B cell (primary cell): ENCODE results near the gene CCNF. TPM values are rescaled to one million over a fixed set of nuclear protein-coding genes. Genes with fewer than 3 reads are reported as not detected.

Experiments
- ATAC-seq: fragments of 200-7000 bp; cut with Tn5 transposase; one replicate; pipeline ENCODE4 v1.10.0; 2021; ENCODE audit warnings: low read depth, mild to moderate bottlenecking, moderate number of reproducible peaks, moderate library complexity
- CTCF ChIA-PET: fragments of 350-600 bp; sonication (Branson Sonifier 250); formaldehyde crosslinking; loops from one replicate; lab custom pipeline; 2021; ENCODE audit warnings: antibody characterized with exemption, inconsistent platforms; lab: Charles Lee
- POLR2A ChIA-PET: fragments of 350-600 bp; sonication (Branson Sonifier 250); formaldehyde crosslinking; loops from one replicate; lab custom pipeline; 2021; ENCODE audit warnings: antibody characterized with exemption; lab: Charles Lee
- DNase-seq: peaks from one replicate; pipeline ENCODE4 v3.0.0; 2013
- H2AFZ ChIP-seq: 2 replicates; pipeline ENCODE4 v1.6.1; 2012; ENCODE audit warnings: mild to moderate bottlenecking, low read depth, low read length; ENCODE audit not compliant: insufficient read depth, poor library complexity, severe bottlenecking
- H3K27ac ChIP-seq, 2 donors: 1 replicate in 1 of 2; 2 replicates in 1 of 2; pipeline ENCODE4 v1.5.1; 2012 to 2013; ENCODE audit warnings: low read length in 2 of 2, mild to moderate bottlenecking in 2 of 2, moderate library complexity in 1 of 2
- H3K27me3 ChIP-seq, 4 experiments: fragments of 200-600 bp in 1 of 4; sonication (generic) in 1 of 4; replicated peaks in 1 of 4; 1 replicate in 2 of 4; 2 replicates in 2 of 4; pipeline versions ENCODE4 v1.6.1 to v1.7.0; 2013 to 2016; ENCODE audit warnings: low read length in 3 of 4, mild to moderate bottlenecking in 2 of 4, mixed read lengths in 1 of 4, moderate library complexity in 1 of 4; ENCODE audit not compliant: insufficient read depth in 4 of 4, control insufficient read depth in 3 of 4; ENCODE audit errors: control extremely low read depth in 1 of 4
- H3K36me3 ChIP-seq, 2 experiments: replicated peaks in 1 of 2; 1 replicate in 1 of 2; 2 replicates in 1 of 2; pipeline versions ENCODE4 v1.6.1 to v1.7.1; 2013; ENCODE audit warnings: low read length in 1 of 2; ENCODE audit not compliant: insufficient read depth in 2 of 2, control insufficient read depth in 1 of 2; ENCODE audit errors: control extremely low read depth in 1 of 2, extremely low read depth in 1 of 2
- H3K4me1 ChIP-seq, 2 donors: fragments of 200-600 bp in 1 of 2; sonication (generic) in 1 of 2; 1 replicate in 1 of 2; 2 replicates in 1 of 2; pipeline versions ENCODE4 v1.5.1 to v1.6.1; 2013 to 2017; ENCODE audit warnings: low read length in 2 of 2; ENCODE audit not compliant: control insufficient read depth in 2 of 2, insufficient read depth in 2 of 2
- H3K4me2 ChIP-seq: replicated peaks from 2 replicates; pipeline ENCODE3; 2012; ENCODE audit warnings: mild to moderate bottlenecking, low read depth, low read length; ENCODE audit not compliant: poor library complexity, severe bottlenecking
- H3K4me3 ChIP-seq, 5 experiments: fragments of 200-600 bp in 1 of 5; sonication (generic) in 1 of 5; 1 replicate in 3 of 5; 2 replicates in 2 of 5; pipeline versions ENCODE4 v1.5.1 to v1.7.0; 2011 to 2016; ENCODE audit warnings: low read length in 4 of 5, mild to moderate bottlenecking in 4 of 5, low read depth in 2 of 5, control low read depth in 1 of 5, moderate library complexity in 1 of 5; ENCODE audit not compliant: insufficient read depth in 1 of 5; ENCODE audit errors: control extremely low read depth in 1 of 5, extremely low read depth in 1 of 5
- H3K79me2 ChIP-seq: fragments of 200-600 bp; sonication (generic); one replicate; pipeline ENCODE4 v1.6.0; 2016; ENCODE audit warnings: low read length; ENCODE audit not compliant: control insufficient read depth, insufficient read depth
- H3K9ac ChIP-seq: fragments of 200-600 bp; sonication (generic); 2 replicates; pipeline ENCODE4 v1.6.1; 2017; ENCODE audit warnings: mild to moderate bottlenecking, low read length, moderate library complexity
- H3K9me3 ChIP-seq, 3 donors: one replicate each; pipeline versions ENCODE4 v1.6.1 to v1.7.1; 2013; ENCODE audit warnings: low read length in 2 of 3; ENCODE audit not compliant: control insufficient read depth in 2 of 3, insufficient read depth in 1 of 3; ENCODE audit errors: control extremely low read depth in 1 of 3
- H4K20me1 ChIP-seq: 2 replicates; pipeline ENCODE4 v1.6.0; 2012; ENCODE audit warnings: mild to moderate bottlenecking, low read length; ENCODE audit not compliant: insufficient read depth, control insufficient read depth, poor library complexity, severe bottlenecking
- H3K27ac Mint-ChIP-seq: one replicate; pipeline ENCODE4 v1.8.0; 2021; ENCODE audit warnings: mixed read lengths
- H3K27me3 Mint-ChIP-seq: one replicate; pipeline ENCODE4 v1.8.0; 2021; ENCODE audit warnings: mixed read lengths
- H3K4me1 Mint-ChIP-seq: one replicate; pipeline ENCODE4 v1.8.0; 2021; ENCODE audit warnings: mixed read lengths
- H3K4me3 Mint-ChIP-seq: one replicate; pipeline ENCODE4 v1.8.0; 2021; ENCODE audit warnings: mixed read lengths
- H3K9me3 Mint-ChIP-seq: one replicate; pipeline ENCODE4 v1.8.0; 2022; ENCODE audit warnings: mixed read lengths; ENCODE audit not compliant: insufficient read depth
- CTCF ChIP-seq: fragments of 200-600 bp; IDR thresholded peaks from one replicate; pipeline ENCODE4 v1.8.0; 2022; ENCODE audit warnings: antibody characterized with exemption, mild to moderate bottlenecking
- EZH2 ChIP-seq: IDR thresholded peaks from 2 replicates; pipeline ENCODE4 v1.6.1; 2012; ENCODE audit warnings: borderline replicate concordance, low read depth, mild to moderate bottlenecking, moderate library complexity, low read length; ENCODE audit not compliant: insufficient read depth, poor library complexity, severe bottlenecking
- WGBS: methylation state at CpG from one replicate; pipeline ENCODE4 v1.1.5; 2013; ENCODE audit warnings: missing lambda C conversion rate; ENCODE audit not compliant: insufficient coverage; 5-methylcytosine and 5-hydroxymethylcytosine counted together
- intact Hi-C: fragments of 100-400 bp; cut with micrococcal nuclease; formaldehyde crosslinking; loops from one replicate; pipeline ENCODE4 v1.10.0; 2022
- polyA plus RNA-seq: library from polyadenylated mRNA; depleted of rRNA; stranded (reverse); fragments of >200 nt; gene quantifications from 2 replicates; pipeline ENCODE4 v1.2.3, GENCODE V29; 2012
- total RNA-seq, 2 donors: library from RNA; stranded (reverse); fragments of 120-200 nt in 1 of 2; gene quantifications; 1 replicate in 1 of 2; 2 replicates in 1 of 2; pipeline versions ENCODE4 v1.2.3 to v1.2.4, GENCODE V29; 2013 to 2022

The CCNF gene
- total and polyA plus RNA-seq, 2 donors (not counting 1 experiment from before 2014, with no cell fraction given) = 3.2 to 5.3 TPM

- DNase-seq (peak; percentile 89), ATAC-seq (peak; percentile 91)
- no peaks in the 10 kb centered on the region for H3K9me3 Mint-ChIP-seq
- H3K4me3 Mint-ChIP-seq = peak overlapping the region; percentile 56
- H3K27ac Mint-ChIP-seq = peak overlapping the region; percentile 93
- intact Hi-C loops = loop anchor here (1.0 to 10.0 kb wide), 4 partner anchors 13 to 482 kb away; partner anchors contain the start of genes AMDHD2, ECI1 and NHERF2
- Histone ChIP-seq H3K27ac (peak overlapping the region; percentile 83 to 100), H3K27me3 (no peaks in the 10 kb centered on the region), H3K4me3 (peak overlapping the region in 2 of 5 experiments; percentile 1 to 12), H3K4me1 (peaks cover 54 to 60% of the 10 kb centered on the region in 2 donors), H3K4me2 (peak overlapping the region; percentile 76), H3K9ac (peak overlapping the region; percentile 38), H3K79me2 (peaks cover 26% of the 10 kb centered on the region), H4K20me1 (no peaks in the 10 kb centered on the region), H3K36me3 (no peaks in the 10 kb centered on the region), H2AFZ (peak overlapping the region; percentile 48), H3K9me3 (no peaks in the 10 kb centered on the region)
- H3K4me1 Mint-ChIP-seq = peaks cover 60% of the 10 kb centered on the region
- H3K27me3 Mint-ChIP-seq = no peaks in the 10 kb centered on the region
- 9% methylated on average over 14 of the region's 14 CpGs for WGBS
- CTCF ChIA-PET = interaction anchor here (0.7 to 2.2 kb wide), 10 partner anchors 8 to 256 kb away, joined by 3 to 11 read pairs (median 4); partner anchors contain the start of genes AMDHD2, ECI1 and PDPK1
- TF ChIP-seq EZH2 (no peak), CTCF (peak; percentile 64)
- POLR2A ChIA-PET = interaction anchor here (1.4 kb wide), 1 partner anchor 13 kb away, joined by 19 read pairs; the partner anchor contains the start of gene AMDHD2
These were observed 77.9 kb downstream of the CCNF start for GRCh38 chr16:2507052-2507659.

- Mint-ChIP-seq H3K27ac (peak overlapping the region; percentile 93), H3K4me1 (peaks cover 65% of the 10 kb centered on the region), H3K27me3 (no peaks in the 10 kb centered on the region), H3K4me3 (peak overlapping the region; percentile 56), H3K9me3 (no peaks in the 10 kb centered on the region)
- Histone ChIP-seq H3K9me3 (no peaks in the 10 kb centered on the region), H3K9ac (peak overlapping the region; percentile 38), H3K4me3 (peak overlapping the region in 2 of 5 experiments; percentile 1 to 12), H4K20me1 (no peaks in the 10 kb centered on the region), H3K36me3 (no peaks in the 10 kb centered on the region), H3K79me2 (peaks cover 26% of the 10 kb centered on the region), H3K27me3 (no peaks in the 10 kb centered on the region), H3K4me2 (peak overlapping the region; percentile 76), H3K27ac (peak overlapping the region; percentile 83 to 100), H2AFZ (peak overlapping the region; percentile 48), H3K4me1 (peaks cover 59 to 65% of the 10 kb centered on the region in 2 donors)
- ChIA-PET CTCF (interaction anchor here (0.7 to 2.2 kb wide), 9 partner anchors 11 to 256 kb away, joined by 3 to 11 read pairs (median 4); partner anchors contain the start of genes AMDHD2, ECI1 and PDPK1), POLR2A (interaction anchor here (0.8 to 1.4 kb wide), 2 partner anchors 13 to 239 kb away, joined by 3 to 19 read pairs; partner anchors contain the start of gene AMDHD2)
- TF ChIP-seq EZH2 (no peak), CTCF (no peak)
- ATAC-seq = no peak
- WGBS = 55% methylated on average over 10 of the region's 11 CpGs
- DNase-seq = no peak
- intact Hi-C loops = loop anchor here (1.0 to 10.0 kb wide), 4 partner anchors 13 to 483 kb away; partner anchors contain the start of genes AMDHD2, ECI1 and NHERF2
These were observed 78.4 kb downstream of the CCNF start for GRCh38 chr16:2507665-2508064.
